ENCODE data around the gene AFAP1.

The AFAP1 gene

DNA sequence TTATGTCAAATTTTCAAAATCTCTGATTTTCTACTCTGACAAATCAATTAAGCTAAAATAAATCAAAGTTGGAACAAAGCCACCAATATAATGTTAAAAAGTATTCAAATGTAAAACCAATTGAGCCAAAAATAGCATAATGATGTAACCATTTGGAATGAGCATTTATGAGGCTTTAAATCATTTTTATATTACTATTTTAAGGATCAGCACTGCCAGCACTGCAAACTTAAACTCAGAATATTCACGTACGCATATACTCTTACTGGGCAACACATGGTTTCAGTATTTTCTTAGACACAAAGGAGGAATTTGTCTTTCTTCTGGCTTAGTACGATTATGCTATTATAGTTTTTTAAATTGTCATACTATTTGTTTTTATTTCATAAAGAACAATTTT, 52.2 kb downstream of the AFAP1 start:
- TF ChIP-seq, protein P1, sequence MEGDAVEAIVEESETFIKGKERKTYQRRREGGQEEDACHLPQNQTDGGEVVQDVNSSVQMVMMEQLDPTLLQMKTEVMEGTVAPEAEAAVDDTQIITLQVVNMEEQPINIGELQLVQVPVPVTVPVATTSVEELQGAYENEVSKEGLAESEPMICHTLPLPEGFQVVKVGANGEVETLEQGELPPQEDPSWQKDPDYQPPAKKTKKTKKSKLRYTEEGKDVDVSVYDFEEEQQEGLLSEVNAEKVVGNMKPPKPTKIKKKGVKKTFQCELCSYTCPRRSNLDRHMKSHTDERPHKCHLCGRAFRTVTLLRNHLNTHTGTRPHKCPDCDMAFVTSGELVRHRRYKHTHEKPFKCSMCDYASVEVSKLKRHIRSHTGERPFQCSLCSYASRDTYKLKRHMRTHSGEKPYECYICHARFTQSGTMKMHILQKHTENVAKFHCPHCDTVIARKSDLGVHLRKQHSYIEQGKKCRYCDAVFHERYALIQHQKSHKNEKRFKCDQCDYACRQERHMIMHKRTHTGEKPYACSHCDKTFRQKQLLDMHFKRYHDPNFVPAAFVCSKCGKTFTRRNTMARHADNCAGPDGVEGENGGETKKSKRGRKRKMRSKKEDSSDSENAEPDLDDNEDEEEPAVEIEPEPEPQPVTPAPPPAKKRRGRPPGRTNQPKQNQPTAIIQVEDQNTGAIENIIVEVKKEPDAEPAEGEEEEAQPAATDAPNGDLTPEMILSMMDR (conservative IDR thresholded peaks at IDR 0.05; ENCODE audit: low read depth, low read length), result no peak

DNA sequence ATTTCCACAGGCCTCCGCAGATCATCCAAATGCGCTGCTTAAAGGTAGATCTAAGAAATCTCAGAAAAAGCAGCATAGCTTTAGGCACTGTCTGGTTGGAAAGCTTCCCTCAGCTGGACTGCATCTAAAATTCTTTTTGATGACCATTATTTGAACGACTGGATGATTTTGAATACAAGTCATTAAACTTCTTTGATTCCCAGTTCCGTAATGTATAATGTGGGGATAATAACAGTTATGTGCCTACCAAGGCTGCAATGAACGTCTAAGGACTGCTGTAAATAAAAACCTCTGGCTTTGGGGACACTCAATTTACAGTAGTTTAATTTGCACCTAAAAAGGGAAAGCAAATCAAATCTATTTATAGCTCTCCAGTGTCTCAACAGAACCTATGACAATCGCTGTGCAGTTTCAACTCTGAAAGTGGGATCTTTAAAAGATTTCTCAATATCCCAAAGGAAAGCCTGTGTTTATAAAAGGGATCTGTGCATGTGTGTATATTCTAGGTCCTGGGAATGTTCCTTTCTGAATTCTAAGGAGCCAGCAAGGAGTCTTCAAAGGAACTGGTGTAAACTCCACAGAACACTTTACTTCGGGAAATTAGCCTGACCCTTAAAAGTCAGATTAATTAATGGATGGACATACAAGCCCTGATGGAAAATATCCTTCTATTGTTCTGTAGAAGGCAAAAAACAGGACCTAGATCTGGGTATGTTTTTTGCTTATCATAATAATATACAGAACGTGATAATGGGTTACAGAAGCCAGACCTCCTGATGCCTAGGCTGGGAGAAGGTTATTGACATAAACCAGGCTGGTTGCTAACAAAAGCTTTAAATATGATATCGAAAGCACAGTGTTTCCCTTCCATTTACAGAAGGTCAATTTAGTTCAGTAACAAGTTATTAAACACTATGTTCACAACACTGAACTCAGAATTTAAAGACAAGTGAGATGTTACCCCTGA, 53.4 kb downstream of the AFAP1 start:
- Histone ChIP-seq H3K79me2 (ENCODE audit: insufficient read depth, low read depth) (no peaks in the 10 kb centered on the region), H3K4me1 (ENCODE audit: low read depth, poor library complexity, severe bottlenecking) (no peaks in the 10 kb centered on the region), H3K36me3 (ENCODE audit: insufficient read depth) (no peaks in the 10 kb centered on the region), H4K20me1 (ENCODE audit: insufficient read depth) (no peaks in the 10 kb centered on the region), H3K4me2 (no peak overlapping the region), H3K27ac (no peak overlapping the region), H3K27me3 (ENCODE audit: insufficient read depth, low read depth) (no peaks in the 10 kb centered on the region; the same call in 1 of the 2 replicates), H3K4me3 (IDR thresholded peaks at IDR 0.05; ENCODE audit: insufficient read depth, low read depth, low read length) (no peak overlapping the region), H3K9ac (no peak overlapping the region), H2AFZ (ENCODE audit: low read depth) (no peak overlapping the region)
- TF ChIP-seq, protein P1 (conservative IDR thresholded peaks at IDR 0.05; ENCODE audit: low read depth, low read length), result no peak

More for the DNA sequence above, 52.2 kb downstream of the AFAP1 start:
- H2AFZ ChIP-seq (ENCODE audit: low read depth), result no peak overlapping the region
- H3K4me3 ChIP-seq (IDR thresholded peaks at IDR 0.05; ENCODE audit: insufficient read depth, low read depth, low read length), result no peak overlapping the region
- H3K4me1 ChIP-seq (ENCODE audit: low read depth, poor library complexity, severe bottlenecking), result no peaks in the 10 kb centered on the region
- no peaks in the 10 kb centered on the region for H3K36me3 ChIP-seq (ENCODE audit: insufficient read depth)
- H3K9ac ChIP-seq, result no peak overlapping the region
- H4K20me1 ChIP-seq (ENCODE audit: insufficient read depth), result no peaks in the 10 kb centered on the region
- no peak overlapping the region for H3K27ac ChIP-seq
- no peaks in the 10 kb centered on the region for H3K79me2 ChIP-seq (ENCODE audit: insufficient read depth, low read depth)
- H3K27me3 ChIP-seq (ENCODE audit: insufficient read depth, low read depth), result no peaks in the 10 kb centered on the region; the same call in 1 of the 2 replicates
- no peak overlapping the region for H3K4me2 ChIP-seq

DNA sequence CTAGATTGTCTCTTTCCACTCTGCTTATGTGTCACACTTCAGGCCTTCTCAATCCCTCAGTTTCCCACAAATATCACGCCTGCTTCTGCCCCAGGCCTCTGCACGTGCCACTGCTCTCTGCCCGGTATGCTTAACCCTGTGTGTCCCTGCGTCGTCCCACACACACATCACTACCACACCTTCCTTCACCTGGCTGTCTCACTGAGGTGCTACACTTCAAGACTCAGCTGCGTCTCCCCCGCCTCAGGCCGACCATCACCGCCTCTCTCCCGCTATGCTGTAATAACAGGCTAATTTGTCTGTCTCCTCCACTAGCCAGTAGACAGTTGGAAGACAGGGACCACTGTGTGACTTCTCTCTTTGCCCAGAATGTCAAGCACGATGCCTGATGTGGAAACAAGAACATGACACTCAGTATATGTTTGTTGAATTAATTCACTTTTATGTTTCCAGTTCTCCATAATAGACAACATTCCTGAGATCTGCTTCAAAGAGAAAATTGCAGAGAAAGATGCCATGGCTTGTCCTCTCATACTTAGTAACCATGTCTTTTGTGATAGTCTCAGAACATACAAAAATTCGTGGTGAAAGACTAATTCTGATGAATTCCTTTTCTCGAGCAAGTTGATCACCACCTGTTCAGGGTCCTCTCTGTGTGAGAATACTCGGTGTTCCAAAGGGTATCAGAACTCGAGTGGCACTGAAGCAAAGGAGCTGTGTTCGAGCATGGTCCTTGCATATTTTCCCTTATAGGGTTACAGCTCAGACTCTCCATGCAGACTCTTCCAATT, 54.2 kb downstream of the AFAP1 start:
- Histone ChIP-seq H3K9ac (no peak overlapping the region), H2AFZ (ENCODE audit: low read depth) (no peak overlapping the region), H3K36me3 (ENCODE audit: insufficient read depth) (no peaks in the 10 kb centered on the region), H3K4me1 (ENCODE audit: low read depth, poor library complexity, severe bottlenecking) (no peaks in the 10 kb centered on the region), H3K27me3 (ENCODE audit: insufficient read depth, low read depth) (no peaks in the 10 kb centered on the region; the same call in 1 of the 2 replicates), H3K27ac (no peak overlapping the region), H3K4me2 (no peak overlapping the region), H3K4me3 (IDR thresholded peaks at IDR 0.05; ENCODE audit: insufficient read depth, low read depth, low read length) (no peak overlapping the region), H3K79me2 (ENCODE audit: insufficient read depth, low read depth) (no peaks in the 10 kb centered on the region), H4K20me1 (ENCODE audit: insufficient read depth) (no peaks in the 10 kb centered on the region)
- TF ChIP-seq, protein P1 (conservative IDR thresholded peaks at IDR 0.05; ENCODE audit: low read depth, low read length), result no peak

DNA sequence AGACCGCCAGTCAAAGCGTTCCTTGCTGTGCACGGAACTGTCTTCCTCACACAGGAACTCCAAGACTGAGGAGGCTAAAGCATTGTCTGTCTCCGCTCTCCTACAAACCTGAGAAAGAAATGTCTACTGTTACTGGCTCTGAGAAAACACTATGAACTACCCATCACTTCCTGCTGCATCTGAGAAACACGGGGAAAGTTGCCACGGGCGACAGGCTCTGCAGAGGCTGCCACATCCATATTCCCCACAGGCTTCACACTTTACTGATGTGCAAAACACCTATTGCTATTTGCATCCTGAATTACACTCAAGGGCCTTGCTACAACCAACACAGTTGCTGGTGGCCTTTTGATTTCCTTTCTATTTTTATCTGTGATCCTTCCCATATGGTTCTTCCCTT, 59.0 kb downstream of the AFAP1 start:
- Histone ChIP-seq H3K27me3 (ENCODE audit: insufficient read depth, low read depth) (no peaks in the 10 kb centered on the region; the same call in 1 of the 2 replicates), H2AFZ (ENCODE audit: low read depth) (no peak overlapping the region), H3K4me3 (IDR thresholded peaks at IDR 0.05; ENCODE audit: insufficient read depth, low read depth, low read length) (no peak overlapping the region), H3K4me1 (ENCODE audit: low read depth, poor library complexity, severe bottlenecking) (no peaks in the 10 kb centered on the region), H3K9ac (no peak overlapping the region), H3K4me2 (no peak overlapping the region), H3K27ac (no peak overlapping the region), H4K20me1 (ENCODE audit: insufficient read depth) (no peaks in the 10 kb centered on the region), H3K79me2 (ENCODE audit: insufficient read depth, low read depth) (no peaks in the 10 kb centered on the region), H3K36me3 (ENCODE audit: insufficient read depth) (no peaks in the 10 kb centered on the region)
- TF ChIP-seq, protein P1 (conservative IDR thresholded peaks at IDR 0.05; ENCODE audit: low read depth, low read length), result no peak
